K562 (cell line): Measurements from ENCODE around the gene RPS19. TPM values are rescaled to one million over a fixed set of nuclear protein-coding genes. Genes with fewer than 3 reads are reported as not detected.

ENCODE experiments used
- ATAC-seq: fragments of 200-7000 bp; cut with Tn5 transposase; 3 replicates; pipeline ENCODE4 v1.9.1; 2020; ENCODE audit warnings: moderate library complexity
- BruUV-seq: library from RNA; stranded (reverse); fragments of 400-500 nt; replicated peaks from 2 replicates; lab custom pipeline; 2021; lab: Mats Ljungman, UMichigan
- CTCF ChIA-PET: fragments of 300-600 bp; formaldehyde crosslinking; extraction: SDS; loops from one replicate; lab custom pipeline; 2021; ENCODE audit warnings: low intra/inter-chr PET ratio; lab: Yijun Ruan, JAX
- POLR2A ChIA-PET: fragments of 300-600, 350-650 bp; sonication (Branson Sonifier 250); formaldehyde crosslinking; extraction: SDS; loops from one replicate; lab custom pipeline; 2021; ENCODE audit warnings: antibody characterized with exemption, inconsistent platforms; lab: Yijun Ruan, JAX
- DNase-seq, 4 experiments: peaks; one replicate each; pipeline versions ENCODE4 v3.0.0 to v3.0.0-alpha.2; 2011 to 2018; ENCODE audit warnings: low spot score in 3 of 4, mixed read lengths in 3 of 4; ENCODE audit errors: extremely low read depth in 1 of 4
- FAIRE-seq: peaks from 2 replicates; lab custom pipeline; 2011; peaks lifted over from hg19 to GRCh38; lab: Jason Lieb, UNC
- H2AFZ ChIP-seq: 2 replicates; pipeline ENCODE4 v1.6.0; 2011; ENCODE audit warnings: low read depth, low read length, control low read depth, inconsistent platforms
- H3K27ac ChIP-seq: fragments of 200-600 bp; 3 replicates; pipeline ENCODE4 v1.8.0; 2011; ENCODE audit warnings: low read depth, mild to moderate bottlenecking, control low read depth, inconsistent platforms, low read length, moderate library complexity, mixed read lengths; ENCODE audit errors: extremely low read depth
- H3K27me3 ChIP-seq, 2 experiments: fragments of 300-600 bp in 1 of 2; 2 replicates in 1 of 2; 3 replicates in 1 of 2; pipeline versions ENCODE4 v1.6.0 to v1.8.0; 2011; ENCODE audit warnings: inconsistent platforms in 2 of 2, low read length in 2 of 2, mild to moderate bottlenecking in 1 of 2, mixed read lengths in 1 of 2, moderate library complexity in 1 of 2; ENCODE audit not compliant: control insufficient read depth in 2 of 2, insufficient read depth in 2 of 2
- H3K36me3 ChIP-seq: fragments of 300-600 bp; 3 replicates; pipeline ENCODE4 v1.8.0; 2011; ENCODE audit warnings: mild to moderate bottlenecking, low read length, inconsistent platforms; ENCODE audit not compliant: control insufficient read depth, insufficient read depth
- H3K4me1 ChIP-seq, 2 experiments: fragments of 200-600 bp in 1 of 2; replicated peaks in 1 of 2; 2 replicates in 1 of 2; 3 replicates in 1 of 2; pipeline versions ENCODE4 v1.5.1 to v1.8.0; 2011; ENCODE audit warnings: inconsistent platforms in 2 of 2, low read length in 2 of 2, mild to moderate bottlenecking in 1 of 2, mixed read lengths in 1 of 2, moderate library complexity in 1 of 2; ENCODE audit not compliant: control insufficient read depth in 2 of 2, insufficient read depth in 2 of 2
- H3K4me2 ChIP-seq: 2 replicates; pipeline ENCODE4 v1.6.1; 2011; ENCODE audit warnings: low read length, control low read depth, inconsistent platforms, mixed read lengths; ENCODE audit not compliant: insufficient read depth
- H3K4me3 ChIP-seq: fragments of 200-600 bp; sonication (generic), shearing (Covaris generic); 2 replicates; pipeline ENCODE4 v1.5.1; 2016; ENCODE audit warnings: control low read depth, inconsistent platforms
- H3K79me2 ChIP-seq: fragments of 200-600 bp; 3 replicates; pipeline ENCODE4 v1.8.0; 2011; ENCODE audit warnings: low read length, inconsistent platforms; ENCODE audit not compliant: control insufficient read depth, insufficient read depth
- H3K9ac ChIP-seq, 2 experiments: 2 replicates each; pipeline versions ENCODE4 v1.6.0 to v1.6.1; 2011; ENCODE audit warnings: low read depth in 2 of 2, low read length in 2 of 2, control low read depth in 1 of 2, inconsistent platforms in 1 of 2, mild to moderate bottlenecking in 1 of 2, mixed read lengths in 1 of 2; ENCODE audit not compliant: insufficient read depth in 1 of 2
- H3K9me1 ChIP-seq: one replicate; pipeline ENCODE4 v1.6.0; 2011; ENCODE audit warnings: inconsistent platforms, mild to moderate bottlenecking, low read length, moderate library complexity; ENCODE audit not compliant: control insufficient read depth, insufficient read depth
- H3K9me3 ChIP-seq: replicated peaks from 2 replicates; pipeline ENCODE4 v1.5.1; 2011; ENCODE audit warnings: low read depth, low read length, inconsistent platforms; ENCODE audit not compliant: control insufficient read depth, insufficient read depth
- H4K20me1 ChIP-seq: replicated peaks from 2 replicates; pipeline ENCODE4 v1.6.1; 2011; ENCODE audit warnings: low read length, inconsistent platforms, mixed read lengths; ENCODE audit not compliant: control insufficient read depth, insufficient read depth
- ARNT ChIP-seq, 2 experiments: fragments of 450-650 bp; IDR thresholded peaks; 2 replicates each; pipeline ENCODE4 v1.6.1; 2016; ENCODE audit warnings: mild to moderate bottlenecking in 1 of 2
- CBFB ChIP-seq: sonication (generic); formaldehyde crosslinking; IDR thresholded peaks from 2 replicates; pipeline ENCODE4 v1.4.0; 2020; ENCODE audit warnings: mild to moderate bottlenecking, missing genetic modification reagents
- CEBPG ChIP-seq, 3 experiments: fragments of 200-800 bp in 1 of 3; sonication (Bioruptor generic) in 1 of 3; sonication (generic) in 1 of 3; formaldehyde crosslinking in 1 of 3; IDR thresholded peaks in 2 of 3; conservative IDR thresholded peaks in 1 of 3; 2 replicates each; pipeline versions ENCODE4 v1.6.1 to v1.8.0; 2016 to 2022; ENCODE audit warnings: missing compliant biosample characterization in 2 of 3, missing genetic modification characterization in 2 of 3, mild to moderate bottlenecking in 1 of 3, missing genetic modification reagents in 1 of 3
- ETV6 ChIP-seq, 3 experiments: fragments of 150-350 bp in 1 of 3; sonication (generic) in 1 of 3; formaldehyde crosslinking in 1 of 3; IDR thresholded peaks; 2 replicates each; pipeline versions ENCODE4 v1.6.1 to v1.8.0; 2014 to 2022; ENCODE audit warnings: borderline replicate concordance in 2 of 3, low read depth in 2 of 3, antibody characterized with exemption in 1 of 3, low read length in 1 of 3, mild to moderate bottlenecking in 1 of 3, missing genetic modification reagents in 1 of 3
- FOSL1 ChIP-seq: fragments of 200-800 bp; sonication (Bioruptor generic); conservative IDR thresholded peaks from 2 replicates; pipeline ENCODE4 v1.6.1; 2016; ENCODE audit warnings: missing genetic modification characterization, missing compliant biosample characterization
- HLTF ChIP-seq: fragments of 450-650 bp; IDR thresholded peaks from 2 replicates; pipeline ENCODE4 v1.6.1; 2016
- PHTF2 ChIP-seq: fragments of 250-450 bp; sonication (Bioruptor Pico); IDR thresholded peaks from 2 replicates; pipeline ENCODE4 v1.5.0; 2021; ENCODE audit warnings: mild to moderate bottlenecking
- RB1 ChIP-seq: fragments of 450-650 bp; IDR thresholded peaks from 2 replicates; pipeline ENCODE4 v1.6.1; 2017; ENCODE audit warnings: low read depth, mild to moderate bottlenecking
- RHOXF2B ChIP-seq: fragments of 250-450 bp; sonication (Bioruptor Pico); conservative IDR thresholded peaks from 2 replicates; pipeline ENCODE4 v1.5.1; 2021
- ZNF239 ChIP-seq: fragments of 250-450 bp; sonication (Bioruptor Pico); IDR thresholded peaks from 2 replicates; pipeline ENCODE4 v1.4.0; 2020; ENCODE audit warnings: mild to moderate bottlenecking
- WGBS: fragments of 100-300 bp; shearing (Covaris generic); methylation state at CpG from one replicate; pipeline ENCODE4 v1.1.6; 2016; ENCODE audit warnings: low coverage, mixed read lengths; ENCODE audit not compliant: insufficient coverage; ENCODE audit errors: missing lambda C conversion rate; 5-methylcytosine and 5-hydroxymethylcytosine counted together
- in situ Hi-C: fragments of 300-500 bp; cut with MboI; formaldehyde crosslinking; loops from 4 replicates; pipeline ENCODE4 v1.15.0; 2018; ENCODE audit warnings: inconsistent platforms, mixed read lengths
- intact Hi-C: fragments of 100-400 bp; cut with micrococcal nuclease; formaldehyde crosslinking; loops from 2 replicates; pipeline ENCODE4 v1.14.2; 2022
- polyA plus RNA-seq, 8 experiments: library from polyadenylated mRNA; depleted of rRNA in 4 of 8; stranded (reverse) in 5 of 8; unstranded in 3 of 8; fragments of >200 nt; fragmentation: Nextera tagmentation in 2 of 8; fragmentation: Illumina TruSeq in 1 of 8; extraction: Ambion mirVana in 2 of 8; extraction: Trizol in 1 of 8; gene quantifications; 2 replicates each; pipeline versions ENCODE4 v1.2.1 to v1.2.3, GENCODE V29; 2011 to 2014; ENCODE audit warnings: inconsistent platforms in 1 of 8, missing spikeins in 1 of 8
- total RNA-seq, 7 experiments: library from RNA; depleted of rRNA in 6 of 7; stranded (reverse); fragments of >200 nt in 6 of 7; fragmentation: Illumina TruSeq in 2 of 7; extraction: Trizol in 2 of 7; gene quantifications; 2 replicates each; pipeline versions ENCODE4 v1.2.1 to v1.2.3, GENCODE V29; 2011 to 2021; ENCODE audit warnings: low replicate concordance in 1 of 7
- TF ChIP-seq, protein P1 (sequence below), 2 experiments: IDR thresholded peaks; 2 replicates each; pipeline ENCODE4 v1.6.1; 2011; ENCODE audit warnings: borderline replicate concordance in 1 of 2, control low read depth in 1 of 2, low read depth in 1 of 2, low read length in 1 of 2, mild to moderate bottlenecking in 1 of 2, mixed read lengths in 1 of 2, moderate library complexity in 1 of 2; ENCODE audit not compliant: insufficient read depth in 1 of 2, insufficient read length in 1 of 2, poor library complexity in 1 of 2, severe bottlenecking in 1 of 2; ENCODE audit errors: extremely low read depth in 1 of 2
- TF ChIP-seq, protein P2 (sequence below): fragments of 200-800 bp; sonication (Bioruptor generic); IDR thresholded peaks from 2 replicates; pipeline ENCODE4 v1.6.1; 2017; ENCODE audit warnings: missing genetic modification characterization, missing compliant biosample characterization
- TF ChIP-seq, protein P3 (sequence below): sonication (generic); formaldehyde crosslinking; IDR thresholded peaks from 2 replicates; pipeline ENCODE4 v1.8.0; 2023; ENCODE audit warnings: mild to moderate bottlenecking, missing genetic modification reagents
- TF ChIP-seq, protein P4 (sequence below), 2 experiments: fragments of 450-650 bp; conservative IDR thresholded peaks; 2 replicates each; pipeline ENCODE4 v1.6.1; 2017; ENCODE audit warnings: mild to moderate bottlenecking in 2 of 2, moderate library complexity in 2 of 2

Gene RPS19
- total and polyA plus RNA-seq, 9 of the 15 experiments (the other 6 are each of a cell fraction or from before 2014, with no cell fraction given), result 1,964 to 3,408 (median 2,747) TPM

DNA sequence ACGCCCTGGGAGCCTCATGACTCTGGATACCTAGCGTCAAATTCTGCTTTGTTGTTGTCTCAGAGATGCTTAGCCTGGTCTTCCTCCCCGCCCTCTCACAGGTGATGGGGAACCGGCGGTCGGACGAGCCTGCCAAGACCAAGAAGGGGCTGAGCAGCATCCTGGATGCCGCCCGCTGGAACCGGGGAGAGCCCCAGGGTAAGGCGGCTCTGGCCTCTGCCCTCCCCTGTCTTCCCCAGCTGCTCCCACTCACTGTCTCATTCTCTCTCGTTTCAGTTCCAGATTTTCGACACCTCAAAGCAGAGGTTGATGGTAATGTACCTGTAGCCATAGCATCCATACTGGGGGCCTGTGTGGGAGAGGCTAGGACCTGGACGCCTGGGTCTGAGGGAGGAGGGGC, 34.3 kb downstream of the RPS19 start:
- ATAC-seq, result no peak
- Histone ChIP-seq H4K20me1 (no peaks in the 10 kb centered on the region), H3K9me1 (no peaks in the 10 kb centered on the region), H3K9me3 (no peaks in the 10 kb centered on the region), H3K4me2 (no peak overlapping the region), H3K79me2 (no peaks in the 10 kb centered on the region), H3K27me3 (no peaks in the 10 kb centered on the region), H3K9ac (no peak overlapping the region), H3K27ac (no peak overlapping the region), H3K4me3 (no peak overlapping the region), H3K36me3 (peaks cover 77% of the 10 kb centered on the region; the same call in 2 of the 3 replicates), H3K4me1 (peaks cover 0 to 26% of the 10 kb centered on the region in 2 experiments; a peak in 2 of 5 replicates), H2AFZ (no peak overlapping the region)
- 87% methylated on average over 14 of the region's 14 CpGs for WGBS
- FAIRE-seq, result no peak
- intact Hi-C loops, result no loop called here
- DNase-seq, result no peak
- no TSS peak for BruUV-seq
- CTCF ChIA-PET, result no interaction called here
- in situ Hi-C loops, result no loop called here
- POLR2A ChIA-PET, result no interaction called here
- TF ChIP-seq, protein P1, sequence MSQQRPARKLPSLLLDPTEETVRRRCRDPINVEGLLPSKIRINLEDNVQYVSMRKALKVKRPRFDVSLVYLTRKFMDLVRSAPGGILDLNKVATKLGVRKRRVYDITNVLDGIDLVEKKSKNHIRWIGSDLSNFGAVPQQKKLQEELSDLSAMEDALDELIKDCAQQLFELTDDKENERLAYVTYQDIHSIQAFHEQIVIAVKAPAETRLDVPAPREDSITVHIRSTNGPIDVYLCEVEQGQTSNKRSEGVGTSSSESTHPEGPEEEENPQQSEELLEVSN (IDR thresholded peaks at IDR 0.05; ENCODE audit: borderline replicate concordance in 1 of 2, extremely low read depth in 1 of 2, insufficient read depth in 1 of 2, insufficient read length in 1 of 2, low read depth in 1 of 2, low read length in 1 of 2, poor library complexity in 1 of 2, severe bottlenecking in 1 of 2), result no peak
- TF ChIP-seq RB1 (no peak), FOSL1 (tag) (no peak), ETV6 (IDR thresholded peaks at IDR 0.05; ENCODE audit: borderline replicate concordance in 1 of 2, low read depth in 2 of 2, low read length in 1 of 2) (no peak), ETV6 (CRISPR knock-in tag; IDR thresholded peaks at IDR 0.05; ENCODE audit: borderline replicate concordance) (no peak), RHOXF2B (no peak), ZNF239 (CRISPR knock-in tag) (no peak), PHTF2 (no peak), ARNT (IDR thresholded peaks at IDR 0.05) (no peak), HLTF (no peak), CBFB (CRISPR knock-in tag) (no peak), CEBPG (CRISPR knock-in tag; IDR thresholded peaks at IDR 0.05) (no peak), CEBPG (tag; conservative IDR thresholded peaks at IDR 0.05 in 1 of 2, IDR thresholded peaks at IDR 0.05 in 1 of 2) (no peak)
- TF ChIP-seq, protein P2, sequence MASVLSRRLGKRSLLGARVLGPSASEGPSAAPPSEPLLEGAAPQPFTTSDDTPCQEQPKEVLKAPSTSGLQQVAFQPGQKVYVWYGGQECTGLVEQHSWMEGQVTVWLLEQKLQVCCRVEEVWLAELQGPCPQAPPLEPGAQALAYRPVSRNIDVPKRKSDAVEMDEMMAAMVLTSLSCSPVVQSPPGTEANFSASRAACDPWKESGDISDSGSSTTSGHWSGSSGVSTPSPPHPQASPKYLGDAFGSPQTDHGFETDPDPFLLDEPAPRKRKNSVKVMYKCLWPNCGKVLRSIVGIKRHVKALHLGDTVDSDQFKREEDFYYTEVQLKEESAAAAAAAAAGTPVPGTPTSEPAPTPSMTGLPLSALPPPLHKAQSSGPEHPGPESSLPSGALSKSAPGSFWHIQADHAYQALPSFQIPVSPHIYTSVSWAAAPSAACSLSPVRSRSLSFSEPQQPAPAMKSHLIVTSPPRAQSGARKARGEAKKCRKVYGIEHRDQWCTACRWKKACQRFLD (CRISPR knock-in tag), result no peak
- TF ChIP-seq, protein P3, sequence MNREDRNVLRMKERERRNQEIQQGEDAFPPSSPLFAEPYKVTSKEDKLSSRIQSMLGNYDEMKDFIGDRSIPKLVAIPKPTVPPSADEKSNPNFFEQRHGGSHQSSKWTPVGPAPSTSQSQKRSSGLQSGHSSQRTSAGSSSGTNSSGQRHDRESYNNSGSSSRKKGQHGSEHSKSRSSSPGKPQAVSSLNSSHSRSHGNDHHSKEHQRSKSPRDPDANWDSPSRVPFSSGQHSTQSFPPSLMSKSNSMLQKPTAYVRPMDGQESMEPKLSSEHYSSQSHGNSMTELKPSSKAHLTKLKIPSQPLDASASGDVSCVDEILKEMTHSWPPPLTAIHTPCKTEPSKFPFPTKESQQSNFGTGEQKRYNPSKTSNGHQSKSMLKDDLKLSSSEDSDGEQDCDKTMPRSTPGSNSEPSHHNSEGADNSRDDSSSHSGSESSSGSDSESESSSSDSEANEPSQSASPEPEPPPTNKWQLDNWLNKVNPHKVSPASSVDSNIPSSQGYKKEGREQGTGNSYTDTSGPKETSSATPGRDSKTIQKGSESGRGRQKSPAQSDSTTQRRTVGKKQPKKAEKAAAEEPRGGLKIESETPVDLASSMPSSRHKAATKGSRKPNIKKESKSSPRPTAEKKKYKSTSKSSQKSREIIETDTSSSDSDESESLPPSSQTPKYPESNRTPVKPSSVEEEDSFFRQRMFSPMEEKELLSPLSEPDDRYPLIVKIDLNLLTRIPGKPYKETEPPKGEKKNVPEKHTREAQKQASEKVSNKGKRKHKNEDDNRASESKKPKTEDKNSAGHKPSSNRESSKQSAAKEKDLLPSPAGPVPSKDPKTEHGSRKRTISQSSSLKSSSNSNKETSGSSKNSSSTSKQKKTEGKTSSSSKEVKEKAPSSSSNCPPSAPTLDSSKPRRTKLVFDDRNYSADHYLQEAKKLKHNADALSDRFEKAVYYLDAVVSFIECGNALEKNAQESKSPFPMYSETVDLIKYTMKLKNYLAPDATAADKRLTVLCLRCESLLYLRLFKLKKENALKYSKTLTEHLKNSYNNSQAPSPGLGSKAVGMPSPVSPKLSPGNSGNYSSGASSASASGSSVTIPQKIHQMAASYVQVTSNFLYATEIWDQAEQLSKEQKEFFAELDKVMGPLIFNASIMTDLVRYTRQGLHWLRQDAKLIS (CRISPR knock-in tag), result no peak
- TF ChIP-seq, protein P4, sequence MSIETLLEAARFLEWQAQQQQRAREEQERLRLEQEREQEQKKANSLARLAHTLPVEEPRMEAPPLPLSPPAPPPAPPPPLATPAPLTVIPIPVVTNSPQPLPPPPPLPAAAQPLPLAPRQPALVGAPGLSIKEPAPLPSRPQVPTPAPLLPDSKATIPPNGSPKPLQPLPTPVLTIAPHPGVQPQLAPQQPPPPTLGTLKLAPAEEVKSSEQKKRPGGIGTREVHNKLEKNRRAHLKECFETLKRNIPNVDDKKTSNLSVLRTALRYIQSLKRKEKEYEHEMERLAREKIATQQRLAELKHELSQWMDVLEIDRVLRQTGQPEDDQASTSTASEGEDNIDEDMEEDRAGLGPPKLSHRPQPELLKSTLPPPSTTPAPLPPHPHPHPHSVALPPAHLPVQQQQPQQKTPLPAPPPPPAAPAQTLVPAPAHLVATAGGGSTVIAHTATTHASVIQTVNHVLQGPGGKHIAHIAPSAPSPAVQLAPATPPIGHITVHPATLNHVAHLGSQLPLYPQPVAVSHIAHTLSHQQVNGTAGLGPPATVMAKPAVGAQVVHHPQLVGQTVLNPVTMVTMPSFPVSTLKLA (conservative IDR thresholded peaks at IDR 0.05), result no peak
